ENCODE measurements around the gene SNURF.
"Not testable (repeated sequence)": the region's sequence is repeated elsewhere in the genome, so short reads cannot be mapped to it uniquely, and the experiment has no call there.

Gene SNURF

DNA sequence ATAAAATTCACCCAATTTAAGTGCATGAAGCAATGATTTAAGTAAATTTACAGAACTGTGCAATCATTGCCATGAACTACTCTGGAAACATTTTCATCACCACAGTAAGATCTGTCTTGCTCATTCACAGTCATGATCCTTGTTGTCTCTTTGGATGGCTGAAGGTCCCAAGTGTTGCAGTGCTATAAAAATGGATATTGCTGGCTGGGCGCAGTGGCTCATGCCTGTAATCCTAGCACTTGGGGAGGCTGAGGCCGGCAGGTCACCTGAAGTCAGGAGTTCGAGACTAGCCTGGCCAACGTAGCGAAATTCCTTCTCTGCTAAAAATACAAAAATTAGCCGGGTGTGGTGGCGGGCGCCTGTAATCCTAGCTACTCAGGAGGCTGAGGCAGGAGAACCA is 17.0 kb downstream of the SNURF start:
- DNase-seq, result no peak

DNA sequence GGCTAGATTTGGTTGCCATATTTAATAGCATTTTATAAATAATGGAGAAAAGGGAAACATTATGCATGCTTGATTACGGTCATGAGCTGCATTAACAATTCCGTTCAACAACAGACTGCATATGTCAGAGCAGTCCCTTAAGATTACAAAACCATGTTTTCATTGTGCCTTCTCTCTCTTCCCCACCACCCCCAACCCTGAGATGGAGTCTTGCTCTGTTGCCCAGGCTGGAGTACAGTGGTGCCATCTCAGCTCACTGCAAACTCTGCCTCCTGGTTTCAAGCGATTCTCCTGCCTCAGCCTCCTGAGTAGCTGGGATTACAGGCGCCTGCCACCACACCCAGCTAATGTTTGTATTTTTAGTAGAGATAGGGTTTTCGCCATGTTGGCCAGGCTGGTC is 17.9 kb downstream of the SNURF start:
- not testable (repeated sequence) for DNase-seq

DNA sequence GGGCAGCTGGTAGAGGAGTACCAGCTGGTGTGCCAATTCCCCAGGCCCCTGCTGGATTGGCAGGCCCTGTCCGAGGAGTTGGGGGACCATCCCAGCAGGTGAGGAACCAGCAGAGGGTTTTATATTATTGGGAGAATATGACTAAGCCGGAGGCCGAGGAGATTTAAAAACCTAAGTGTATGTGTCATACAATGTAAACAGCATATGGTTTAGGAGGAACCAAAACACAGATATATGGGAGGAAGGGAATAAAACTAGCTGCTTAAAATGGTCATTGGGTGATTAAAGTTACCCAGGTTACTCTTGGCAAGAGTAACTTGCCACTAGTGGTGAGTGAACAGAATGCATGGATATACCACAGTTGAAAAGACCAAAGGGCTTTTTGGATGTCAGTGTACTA is 22.1 kb downstream of the SNURF start:
- no peak for DNase-seq

DNA sequence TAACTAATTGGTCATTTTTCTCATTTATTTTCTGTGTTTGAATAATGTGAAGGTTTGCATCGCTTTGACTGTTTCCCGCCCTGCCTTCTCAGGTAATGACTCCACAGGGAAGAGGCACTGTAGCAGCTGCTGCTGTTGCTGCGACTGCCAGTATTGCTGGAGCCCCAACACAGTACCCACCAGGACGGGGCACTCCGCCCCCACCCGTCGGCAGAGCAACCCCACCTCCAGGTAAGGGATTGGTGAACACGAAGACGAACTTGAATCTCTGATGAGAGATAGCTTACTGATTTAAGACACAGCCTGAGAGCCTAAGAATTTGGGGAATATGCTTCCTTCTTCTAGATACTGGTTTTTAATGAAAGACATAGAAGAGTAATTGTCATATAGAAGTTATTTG is 22.9 kb downstream of the SNURF start:
- no peak for DNase-seq

DNA sequence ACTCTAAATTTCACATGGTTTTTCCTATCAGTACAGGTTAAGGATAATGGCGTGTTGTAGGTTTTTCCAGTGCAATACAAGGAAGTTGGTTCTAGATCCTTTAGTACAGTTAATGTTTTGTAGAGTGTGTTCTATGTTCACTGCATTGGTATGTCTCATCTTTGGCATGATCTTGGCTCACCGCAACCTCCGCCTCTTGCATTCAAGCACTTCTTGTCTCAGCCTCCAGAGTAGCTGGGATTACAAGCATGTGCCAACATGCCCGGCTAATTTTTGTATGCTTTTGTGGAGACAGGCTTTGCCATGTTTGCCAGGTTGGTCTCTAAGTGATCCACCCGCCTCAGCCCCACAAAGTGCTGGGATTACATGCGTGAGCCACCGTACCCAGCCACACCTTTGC is 30.4 kb downstream of the SNURF start:
- no peak for DNase-seq

DNA sequence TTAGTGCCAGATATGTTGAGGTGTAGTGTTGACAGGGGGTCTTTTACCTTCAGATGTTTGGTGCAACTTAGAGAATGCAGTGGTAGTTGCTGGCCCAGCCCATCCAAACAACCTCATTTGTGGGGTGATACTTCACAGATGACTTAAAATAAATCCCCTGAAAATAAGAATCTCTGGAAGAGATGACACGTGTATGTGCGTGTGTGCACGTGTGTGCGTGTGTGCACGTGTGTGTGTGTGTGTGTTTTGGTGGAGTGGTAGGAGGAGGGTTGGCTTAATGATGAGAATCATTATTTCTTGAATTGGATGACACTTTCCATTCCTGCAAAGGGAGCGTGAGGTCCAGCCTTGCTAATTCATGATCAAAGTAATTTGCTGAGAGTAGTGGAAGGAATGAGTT is 31.9 kb downstream of the SNURF start:
- no peak for DNase-seq
